PC-9 (cell line): ENCODE measurements around the gene PHF8.

Source experiments
- CTCF ChIP-seq: fragments of 200-600 bp; sonication (generic); conservative IDR thresholded peaks from 2 replicates; pipeline ENCODE4 v1.6.1; 2017; ENCODE audit warnings: mixed run types, antibody characterized with exemption, mild to moderate bottlenecking, moderate library complexity
- EZH2 ChIP-seq: fragments of 200-600 bp; sonication (generic); IDR thresholded peaks from 2 replicates; pipeline ENCODE4 v1.8.0; 2017; ENCODE audit warnings: antibody characterized with exemption, low read depth

DNA sequence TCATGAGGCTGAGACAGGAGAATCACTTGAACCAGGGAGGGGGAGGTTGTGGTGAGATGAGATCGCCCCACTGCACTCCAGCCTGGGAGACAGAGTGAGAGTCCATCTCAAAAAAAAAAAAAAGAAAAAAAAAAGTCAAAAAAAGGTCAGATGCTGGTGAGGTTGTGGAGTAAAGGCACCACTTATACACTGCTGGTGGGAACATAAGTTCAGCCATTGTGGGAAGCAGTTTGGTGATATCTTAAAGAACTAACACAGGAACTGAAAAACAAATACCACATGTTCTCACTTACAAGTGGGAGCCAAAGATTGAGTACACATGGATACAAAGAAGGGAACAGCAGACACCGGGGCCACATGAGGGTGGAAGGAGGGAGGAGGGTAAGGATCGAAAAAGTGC lies 149.0 kb downstream of the PHF8 start:
- TF ChIP-seq EZH2 (no peak), CTCF (no peak)
